SK-N-SH (cell line): ENCODE results near the gene IL11RA.

Experiments
- CHD2 ChIP-seq: fragments of 150-350 bp; IDR thresholded peaks from 2 replicates; pipeline ENCODE4 v1.6.1; 2018; ENCODE audit warnings: low read length; ENCODE audit not compliant: partially characterized antibody
- EP300 ChIP-seq, 2 experiments: IDR thresholded peaks; 2 replicates each; pipeline versions ENCODE4 v1.4.0 to v1.6.1; 2012; ENCODE audit warnings: borderline replicate concordance in 1 of 2, low read depth in 1 of 2, low read length in 1 of 2
- GABPA ChIP-seq: IDR thresholded peaks from 2 replicates; pipeline ENCODE4 v1.4.0; 2012; ENCODE audit warnings: low read depth, mild to moderate bottlenecking
- NFIC ChIP-seq: IDR thresholded peaks from 2 replicates; pipeline ENCODE4 v1.4.0; 2012; ENCODE audit warnings: borderline replicate concordance
- POLR2AphosphoS5 ChIP-seq: IDR thresholded peaks from 2 replicates; pipeline ENCODE4 v1.6.1; 2012; ENCODE audit warnings: low read depth, low read length
- RFX5 ChIP-seq: IDR thresholded peaks from 2 replicates; pipeline ENCODE4 v1.6.1; 2012; ENCODE audit warnings: mild to moderate bottlenecking, improper control_type of control experiment, low read length
- SIN3A ChIP-seq: IDR thresholded peaks from 2 replicates; pipeline ENCODE4 v1.6.1; 2012; ENCODE audit warnings: low read depth, mild to moderate bottlenecking, low read length, moderate library complexity, borderline replicate concordance
- TAF1 ChIP-seq: IDR thresholded peaks from 2 replicates; pipeline ENCODE4 v1.6.1; 2012; ENCODE audit warnings: low read depth, mild to moderate bottlenecking, low read length, moderate library complexity, borderline replicate concordance
- TCF12 ChIP-seq: IDR thresholded peaks from 2 replicates; pipeline ENCODE4 v1.4.0; 2012
- TEAD4 ChIP-seq: IDR thresholded peaks from 2 replicates; pipeline ENCODE4 v1.4.0; 2012; ENCODE audit warnings: mild to moderate bottlenecking, borderline replicate concordance; ENCODE audit not compliant: insufficient read depth
- TF ChIP-seq, protein P1 (sequence below): fragments of 200-600 bp; sonication (generic); IDR thresholded peaks from 2 replicates; pipeline ENCODE4 v1.6.1; 2017; ENCODE audit warnings: antibody characterized with exemption, mild to moderate bottlenecking, moderate library complexity
- TF ChIP-seq, protein P2 (sequence below): IDR thresholded peaks from 2 replicates; pipeline ENCODE4 v1.6.1; 2012; ENCODE audit warnings: mild to moderate bottlenecking, low read depth, low read length, moderate library complexity
- TF ChIP-seq, protein P3 (sequence below): fragments of 150-350 bp; IDR thresholded peaks from 2 replicates; pipeline ENCODE4 v1.6.1; 2017; ENCODE audit warnings: antibody characterized with exemption, low read length, low read depth, borderline replicate concordance

DNA sequence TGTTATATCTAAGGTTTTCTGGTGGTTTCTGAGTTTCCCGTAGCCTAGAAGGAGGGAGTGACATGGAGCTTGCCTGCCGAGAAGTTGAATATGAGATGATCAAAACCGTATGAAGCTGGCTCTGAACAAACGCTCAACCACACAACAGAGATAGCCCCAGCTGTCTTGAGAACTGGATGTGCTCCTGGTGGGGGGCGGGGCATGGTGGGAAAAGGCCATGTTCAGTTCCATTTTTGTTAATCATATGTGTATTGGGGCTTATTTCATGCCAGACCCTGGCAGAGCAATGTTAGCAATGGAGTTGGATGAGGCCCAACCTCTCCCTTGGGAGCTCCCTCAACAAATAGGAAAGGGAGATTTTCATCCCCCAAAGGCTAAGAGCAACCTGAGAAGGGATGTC, 34.2 kb downstream of the IL11RA start:
- TF ChIP-seq, protein P1, sequence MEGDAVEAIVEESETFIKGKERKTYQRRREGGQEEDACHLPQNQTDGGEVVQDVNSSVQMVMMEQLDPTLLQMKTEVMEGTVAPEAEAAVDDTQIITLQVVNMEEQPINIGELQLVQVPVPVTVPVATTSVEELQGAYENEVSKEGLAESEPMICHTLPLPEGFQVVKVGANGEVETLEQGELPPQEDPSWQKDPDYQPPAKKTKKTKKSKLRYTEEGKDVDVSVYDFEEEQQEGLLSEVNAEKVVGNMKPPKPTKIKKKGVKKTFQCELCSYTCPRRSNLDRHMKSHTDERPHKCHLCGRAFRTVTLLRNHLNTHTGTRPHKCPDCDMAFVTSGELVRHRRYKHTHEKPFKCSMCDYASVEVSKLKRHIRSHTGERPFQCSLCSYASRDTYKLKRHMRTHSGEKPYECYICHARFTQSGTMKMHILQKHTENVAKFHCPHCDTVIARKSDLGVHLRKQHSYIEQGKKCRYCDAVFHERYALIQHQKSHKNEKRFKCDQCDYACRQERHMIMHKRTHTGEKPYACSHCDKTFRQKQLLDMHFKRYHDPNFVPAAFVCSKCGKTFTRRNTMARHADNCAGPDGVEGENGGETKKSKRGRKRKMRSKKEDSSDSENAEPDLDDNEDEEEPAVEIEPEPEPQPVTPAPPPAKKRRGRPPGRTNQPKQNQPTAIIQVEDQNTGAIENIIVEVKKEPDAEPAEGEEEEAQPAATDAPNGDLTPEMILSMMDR = no peak
- TF ChIP-seq SIN3A (no peak), POLR2AphosphoS5 (no peak), EP300 (IDR thresholded peaks at IDR 0.05; ENCODE audit: borderline replicate concordance in 1 of 2, low read depth in 1 of 2, low read length in 1 of 2) (no peak), TAF1 (no peak), TEAD4 (no peak), RFX5 (no peak), CHD2 (no peak), TCF12 (no peak), GABPA (no peak), NFIC (no peak)
- TF ChIP-seq, protein P2, sequence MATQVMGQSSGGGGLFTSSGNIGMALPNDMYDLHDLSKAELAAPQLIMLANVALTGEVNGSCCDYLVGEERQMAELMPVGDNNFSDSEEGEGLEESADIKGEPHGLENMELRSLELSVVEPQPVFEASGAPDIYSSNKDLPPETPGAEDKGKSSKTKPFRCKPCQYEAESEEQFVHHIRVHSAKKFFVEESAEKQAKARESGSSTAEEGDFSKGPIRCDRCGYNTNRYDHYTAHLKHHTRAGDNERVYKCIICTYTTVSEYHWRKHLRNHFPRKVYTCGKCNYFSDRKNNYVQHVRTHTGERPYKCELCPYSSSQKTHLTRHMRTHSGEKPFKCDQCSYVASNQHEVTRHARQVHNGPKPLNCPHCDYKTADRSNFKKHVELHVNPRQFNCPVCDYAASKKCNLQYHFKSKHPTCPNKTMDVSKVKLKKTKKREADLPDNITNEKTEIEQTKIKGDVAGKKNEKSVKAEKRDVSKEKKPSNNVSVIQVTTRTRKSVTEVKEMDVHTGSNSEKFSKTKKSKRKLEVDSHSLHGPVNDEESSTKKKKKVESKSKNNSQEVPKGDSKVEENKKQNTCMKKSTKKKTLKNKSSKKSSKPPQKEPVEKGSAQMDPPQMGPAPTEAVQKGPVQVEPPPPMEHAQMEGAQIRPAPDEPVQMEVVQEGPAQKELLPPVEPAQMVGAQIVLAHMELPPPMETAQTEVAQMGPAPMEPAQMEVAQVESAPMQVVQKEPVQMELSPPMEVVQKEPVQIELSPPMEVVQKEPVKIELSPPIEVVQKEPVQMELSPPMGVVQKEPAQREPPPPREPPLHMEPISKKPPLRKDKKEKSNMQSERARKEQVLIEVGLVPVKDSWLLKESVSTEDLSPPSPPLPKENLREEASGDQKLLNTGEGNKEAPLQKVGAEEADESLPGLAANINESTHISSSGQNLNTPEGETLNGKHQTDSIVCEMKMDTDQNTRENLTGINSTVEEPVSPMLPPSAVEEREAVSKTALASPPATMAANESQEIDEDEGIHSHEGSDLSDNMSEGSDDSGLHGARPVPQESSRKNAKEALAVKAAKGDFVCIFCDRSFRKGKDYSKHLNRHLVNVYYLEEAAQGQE = no peak
- TF ChIP-seq, protein P3, sequence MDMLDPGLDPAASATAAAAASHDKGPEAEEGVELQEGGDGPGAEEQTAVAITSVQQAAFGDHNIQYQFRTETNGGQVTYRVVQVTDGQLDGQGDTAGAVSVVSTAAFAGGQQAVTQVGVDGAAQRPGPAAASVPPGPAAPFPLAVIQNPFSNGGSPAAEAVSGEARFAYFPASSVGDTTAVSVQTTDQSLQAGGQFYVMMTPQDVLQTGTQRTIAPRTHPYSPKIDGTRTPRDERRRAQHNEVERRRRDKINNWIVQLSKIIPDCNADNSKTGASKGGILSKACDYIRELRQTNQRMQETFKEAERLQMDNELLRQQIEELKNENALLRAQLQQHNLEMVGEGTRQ = no peak
